ENCODE data around the gene SENP1. TPM values are rescaled to one million over a fixed set of nuclear protein-coding genes. Genes with fewer than 3 reads are reported as not detected.

The SENP1 gene
- polyA plus RNA-seq, 1 donor from 2014 or later = 14.0 TPM

GRCh38 chr12:48063530-48063929 is 42.3 kb downstream of the SENP1 start:
- no peak overlapping the region for H3K9ac ChIP-seq (ENCODE audit: low read length)
- H3K79me2 ChIP-seq (replicated peaks; ENCODE audit: insufficient read depth, low read length) = no peaks in the 10 kb centered on the region
- H3K9me3 ChIP-seq (ENCODE audit: low read length) = no peaks in the 10 kb centered on the region
- no peak overlapping the region for H3K27ac ChIP-seq (ENCODE audit: low read length)
- H3K9me2 ChIP-seq (ENCODE audit: insufficient read depth, low read length) = no peaks in the 10 kb centered on the region
- H3K4me3 ChIP-seq (ENCODE audit: low read length) = no peak overlapping the region
- peaks cover 3% of the 10 kb centered on the region for H3K36me3 ChIP-seq (ENCODE audit: insufficient read depth, low read length)
- no peaks in the 10 kb centered on the region for H4K20me1 ChIP-seq (ENCODE audit: insufficient read depth)
- no peak overlapping the region for H3K4me2 ChIP-seq (ENCODE audit: low read length)
- H3F3A ChIP-seq (ENCODE audit: insufficient read depth, low read length, poor library complexity, severe bottlenecking) = no peaks in the 10 kb centered on the region
- no peaks in the 10 kb centered on the region for H3K27me3 ChIP-seq (ENCODE audit: insufficient read depth, low read depth, low read length)
- TF ChIP-seq EZH2 (IDR thresholded peaks at IDR 0.05; ENCODE audit: borderline replicate concordance, insufficient read depth, low read length, poor library complexity, severe bottlenecking) = no peak
- no peak for TF ChIP-seq SMC3 (conservative IDR thresholded peaks at IDR 0.05; ENCODE audit: poor library complexity)
- TF ChIP-seq EP300 (conservative IDR thresholded peaks at IDR 0.05; ENCODE audit: poor library complexity, severe bottlenecking) = no peak
- TF ChIP-seq TAF1 (IDR thresholded peaks at IDR 0.05; ENCODE audit: low read depth) = no peak
- TF ChIP-seq POLR2AphosphoS5 (IDR thresholded peaks at IDR 0.05) = no peak
- TF ChIP-seq CTCF (IDR thresholded peaks at IDR 0.05; ENCODE audit: poor library complexity, severe bottlenecking) = no peak
- no peak for TF ChIP-seq REST (IDR thresholded peaks at IDR 0.05; ENCODE audit: borderline replicate concordance)
- TF ChIP-seq MXI1 (conservative IDR thresholded peaks at IDR 0.05; ENCODE audit: poor library complexity, severe bottlenecking) = no peak
- no peak for TF ChIP-seq RAD21 (conservative IDR thresholded peaks at IDR 0.05)
- H2AFZ ChIP-seq (ENCODE audit: low read depth, low read length) = no peak overlapping the region

GRCh38 chr12:48061938-48062719 is 43.8 kb downstream of the SENP1 start:
- Histone ChIP-seq H3K36me3 (ENCODE audit: insufficient read depth, low read length) (peaks cover under 1% of the 10 kb centered on the region), H3K9me3 (ENCODE audit: low read length) (no peaks in the 10 kb centered on the region), H2AFZ (ENCODE audit: low read depth, low read length) (no peak overlapping the region), H3K9me2 (ENCODE audit: insufficient read depth, low read length) (no peaks in the 10 kb centered on the region), H3K27me3 (ENCODE audit: insufficient read depth, low read depth, low read length) (no peaks in the 10 kb centered on the region), H3K9ac (ENCODE audit: low read length) (no peak overlapping the region), H3F3A (ENCODE audit: insufficient read depth, low read length, poor library complexity, severe bottlenecking) (no peaks in the 10 kb centered on the region), H3K27ac (ENCODE audit: low read length) (no peak overlapping the region), H3K79me2 (replicated peaks; ENCODE audit: insufficient read depth, low read length) (no peaks in the 10 kb centered on the region), H3K4me3 (ENCODE audit: low read length) (no peak overlapping the region), H3K4me2 (ENCODE audit: low read length) (no peak overlapping the region), H4K20me1 (ENCODE audit: insufficient read depth) (no peaks in the 10 kb centered on the region)
- TF ChIP-seq CTCF (IDR thresholded peaks at IDR 0.05; ENCODE audit: poor library complexity, severe bottlenecking) (peak; percentile 46), MXI1 (conservative IDR thresholded peaks at IDR 0.05; ENCODE audit: poor library complexity, severe bottlenecking) (no peak), REST (IDR thresholded peaks at IDR 0.05; ENCODE audit: borderline replicate concordance) (no peak), POLR2AphosphoS5 (IDR thresholded peaks at IDR 0.05) (no peak), TAF1 (IDR thresholded peaks at IDR 0.05; ENCODE audit: low read depth) (no peak), EP300 (conservative IDR thresholded peaks at IDR 0.05; ENCODE audit: poor library complexity, severe bottlenecking) (no peak), RAD21 (conservative IDR thresholded peaks at IDR 0.05) (peak; percentile 42), SMC3 (conservative IDR thresholded peaks at IDR 0.05; ENCODE audit: poor library complexity) (peak; percentile 44), EZH2 (IDR thresholded peaks at IDR 0.05; ENCODE audit: borderline replicate concordance, insufficient read depth, low read length, poor library complexity, severe bottlenecking) (no peak)
